ENCODE measurements around the gene ZNF385D.

Gene ZNF385D

GRCh38 chr3:21790466-21790865, 39.5 kb upstream of the ZNF385D start (continued):
- no peak for TF ChIP-seq CREB5 (CRISPR knock-in tag; IDR thresholded peaks at IDR 0.05; ENCODE audit: low read depth)
- no peak for TF ChIP-seq ZNF565 (CRISPR knock-in tag; conservative IDR thresholded peaks at IDR 0.05; ENCODE audit: low read depth)
- no peak for TF ChIP-seq ZFP3 (CRISPR knock-in tag; IDR thresholded peaks at IDR 0.05)

GRCh38 chr3:21789730-21790129, 38.7 kb upstream of the ZNF385D start:
- TF ChIP-seq ARNTL (CRISPR knock-in tag; IDR thresholded peaks at IDR 0.05; ENCODE audit: borderline replicate concordance, low read depth) (no peak), ZNF565 (CRISPR knock-in tag; conservative IDR thresholded peaks at IDR 0.05; ENCODE audit: low read depth) (no peak), ZFP30 (CRISPR knock-in tag; IDR thresholded peaks at IDR 0.05) (no peak), POU6F1 (CRISPR knock-in tag; IDR thresholded peaks at IDR 0.05; ENCODE audit: borderline replicate concordance, low read depth) (no peak), ZNF8 (CRISPR knock-in tag; IDR thresholded peaks at IDR 0.05) (no peak), OSR1 (CRISPR knock-in tag; IDR thresholded peaks at IDR 0.05) (no peak), TOX (CRISPR knock-in tag; IDR thresholded peaks at IDR 0.05; ENCODE audit: borderline replicate concordance) (no peak), ISL1 (CRISPR knock-in tag; IDR thresholded peaks at IDR 0.05) (no peak), PATZ1 (CRISPR knock-in tag; IDR thresholded peaks at IDR 0.05; ENCODE audit: borderline replicate concordance) (no peak), CSDC2 (CRISPR knock-in tag; IDR thresholded peaks at IDR 0.05) (no peak)
- no peak for ATAC-seq

GRCh38 chr3:21786438-21786797, 35.4 kb upstream of the ZNF385D start:
- TF ChIP-seq POU6F1 (CRISPR knock-in tag; IDR thresholded peaks at IDR 0.05; ENCODE audit: borderline replicate concordance, low read depth) (no peak), TSHZ2 (CRISPR knock-in tag; IDR thresholded peaks at IDR 0.05) (no peak), BACH2 (CRISPR knock-in tag; IDR thresholded peaks at IDR 0.05; ENCODE audit: borderline replicate concordance) (no peak), RARB (CRISPR knock-in tag; IDR thresholded peaks at IDR 0.05) (no peak), TOX (CRISPR knock-in tag; IDR thresholded peaks at IDR 0.05; ENCODE audit: borderline replicate concordance) (no peak), ZNF70 (CRISPR knock-in tag; IDR thresholded peaks at IDR 0.05) (no peak), CREB5 (CRISPR knock-in tag; IDR thresholded peaks at IDR 0.05; ENCODE audit: low read depth) (no peak), GLIS3 (CRISPR knock-in tag; IDR thresholded peaks at IDR 0.05) (no peak), CSRNP3 (CRISPR knock-in tag; IDR thresholded peaks at IDR 0.05) (no peak), PPARA (CRISPR knock-in tag; IDR thresholded peaks at IDR 0.05; ENCODE audit: borderline replicate concordance) (no peak), SNAI2 (CRISPR knock-in tag; IDR thresholded peaks at IDR 0.05) (no peak), ZFP3 (CRISPR knock-in tag; IDR thresholded peaks at IDR 0.05) (no peak), ESRRG (CRISPR knock-in tag; IDR thresholded peaks at IDR 0.05) (no peak), ZC3H10 (CRISPR knock-in tag; IDR thresholded peaks at IDR 0.05) (no peak), ZFP30 (CRISPR knock-in tag; IDR thresholded peaks at IDR 0.05) (no peak), ARNTL (CRISPR knock-in tag; IDR thresholded peaks at IDR 0.05; ENCODE audit: borderline replicate concordance, low read depth) (no peak), OSR1 (CRISPR knock-in tag; IDR thresholded peaks at IDR 0.05) (no peak), PATZ1 (CRISPR knock-in tag; IDR thresholded peaks at IDR 0.05; ENCODE audit: borderline replicate concordance) (no peak), TCF4 (CRISPR knock-in tag; IDR thresholded peaks at IDR 0.05; ENCODE audit: borderline replicate concordance) (no peak)
- no peak for ATAC-seq

Measured in SK-N-SH treated with all-trans-retinoic acid at 6 μM for 48 hours (cell line).